Astrocyte of the spinal cord (primary cell): ENCODE measurements around the gene EVA1C.

ENCODE experiments used
- DNase-seq: peaks from one replicate; pipeline ENCODE4 v3.0.0; 2011; ENCODE audit warnings: low read depth, low spot score
- H3K4me3 ChIP-seq: 2 replicates; pipeline ENCODE4 v1.5.1; 2011; ENCODE audit warnings: low read depth, mild to moderate bottlenecking, low read length, moderate library complexity
- in situ Hi-C: cut with HindIII; loops from 2 replicates; pipeline ENCODE4 v1.10.0; 2017; ENCODE audit warnings: low sequenced_read_pairs
- TF ChIP-seq, protein P1 (sequence below): IDR thresholded peaks from 2 replicates; pipeline ENCODE4 v1.5.1; 2012; ENCODE audit warnings: low read depth, mild to moderate bottlenecking, low read length, inconsistent platforms

Gene EVA1C

DNA sequence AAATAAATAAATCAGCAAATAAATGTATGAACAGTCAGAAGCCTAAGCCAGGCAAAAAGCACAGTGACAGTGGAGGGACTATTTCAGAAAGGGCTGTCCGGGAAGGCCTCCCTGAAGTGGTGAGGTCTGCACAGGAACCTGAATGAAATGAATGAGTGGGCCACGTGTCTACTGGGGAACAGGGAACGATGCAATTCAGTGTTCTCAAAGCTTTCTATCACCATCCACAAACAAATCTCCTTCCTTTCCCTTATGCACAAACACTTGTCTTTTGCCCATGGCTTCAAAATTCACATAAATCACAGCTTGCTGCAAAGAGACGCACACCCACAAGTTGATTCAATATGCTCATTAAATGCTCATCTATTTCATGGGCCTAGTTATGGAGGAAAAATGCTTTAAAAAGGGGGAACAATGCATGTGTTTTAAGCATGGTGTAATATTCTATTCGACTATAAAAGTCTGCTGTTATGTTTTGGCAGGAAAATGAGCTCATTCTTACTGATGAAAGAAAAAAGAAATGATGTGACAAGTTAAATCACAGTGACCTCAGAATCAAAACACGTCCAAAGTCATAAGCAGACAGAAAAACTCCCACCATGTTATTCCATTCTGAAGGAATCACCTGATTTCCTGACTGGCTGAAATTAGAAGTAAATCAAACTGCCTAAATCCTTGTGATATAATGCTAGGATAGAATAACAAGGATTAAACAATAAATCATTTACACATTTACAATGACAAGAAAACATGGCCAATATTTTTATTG lies 41.3 kb upstream of the EVA1C start:
- no peak overlapping the region for H3K4me3 ChIP-seq
- TF ChIP-seq, protein P1, sequence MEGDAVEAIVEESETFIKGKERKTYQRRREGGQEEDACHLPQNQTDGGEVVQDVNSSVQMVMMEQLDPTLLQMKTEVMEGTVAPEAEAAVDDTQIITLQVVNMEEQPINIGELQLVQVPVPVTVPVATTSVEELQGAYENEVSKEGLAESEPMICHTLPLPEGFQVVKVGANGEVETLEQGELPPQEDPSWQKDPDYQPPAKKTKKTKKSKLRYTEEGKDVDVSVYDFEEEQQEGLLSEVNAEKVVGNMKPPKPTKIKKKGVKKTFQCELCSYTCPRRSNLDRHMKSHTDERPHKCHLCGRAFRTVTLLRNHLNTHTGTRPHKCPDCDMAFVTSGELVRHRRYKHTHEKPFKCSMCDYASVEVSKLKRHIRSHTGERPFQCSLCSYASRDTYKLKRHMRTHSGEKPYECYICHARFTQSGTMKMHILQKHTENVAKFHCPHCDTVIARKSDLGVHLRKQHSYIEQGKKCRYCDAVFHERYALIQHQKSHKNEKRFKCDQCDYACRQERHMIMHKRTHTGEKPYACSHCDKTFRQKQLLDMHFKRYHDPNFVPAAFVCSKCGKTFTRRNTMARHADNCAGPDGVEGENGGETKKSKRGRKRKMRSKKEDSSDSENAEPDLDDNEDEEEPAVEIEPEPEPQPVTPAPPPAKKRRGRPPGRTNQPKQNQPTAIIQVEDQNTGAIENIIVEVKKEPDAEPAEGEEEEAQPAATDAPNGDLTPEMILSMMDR: no peak
- peak; percentile 30 for DNase-seq
- in situ Hi-C loops: no loop called here

DNA sequence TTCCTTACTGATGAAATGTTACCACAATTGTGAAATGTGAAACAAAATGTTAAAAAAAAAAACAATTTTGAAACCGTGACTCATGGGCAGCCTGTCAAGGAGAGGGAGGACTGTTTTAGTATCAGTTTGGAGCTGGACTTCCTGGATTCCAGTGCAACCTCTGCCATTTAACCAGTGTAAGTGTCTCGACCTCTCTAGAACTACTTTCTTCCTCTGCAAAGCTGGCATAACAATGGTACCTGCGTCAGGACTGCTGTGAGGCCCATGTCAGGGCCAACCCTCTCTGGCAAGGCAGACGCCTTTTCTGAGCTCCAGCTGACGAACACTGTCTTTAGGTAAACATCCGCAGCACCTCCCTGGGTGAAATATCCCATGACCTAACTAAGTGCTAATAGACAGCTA lies 40.6 kb upstream of the EVA1C start:
- TF ChIP-seq, protein P1: no peak
- DNase-seq: peak; percentile 83
- in situ Hi-C loops: no loop called here
- H3K4me3 ChIP-seq: no peak overlapping the region

DNA sequence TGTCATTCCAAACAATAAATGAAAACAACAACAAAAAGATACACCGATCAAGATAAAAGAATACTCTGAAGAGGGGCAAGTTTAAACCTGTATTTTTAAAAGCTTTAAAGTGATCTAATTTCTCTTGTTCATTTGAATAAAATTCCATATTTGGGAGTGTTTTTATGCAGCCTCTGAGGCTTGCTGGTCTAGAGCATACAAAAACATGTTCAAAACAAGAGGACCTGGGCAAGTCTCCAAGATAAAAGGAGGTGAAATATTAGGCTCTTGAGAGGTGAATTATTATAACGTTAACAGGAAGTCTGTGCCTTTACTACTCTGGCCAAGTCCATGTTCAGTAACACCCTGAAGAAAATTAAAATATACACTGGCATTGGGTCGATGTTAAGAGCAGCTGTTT lies 39.8 kb upstream of the EVA1C start:
- in situ Hi-C loops: no loop called here
- TF ChIP-seq, protein P1: no peak
- peak; percentile 35 for DNase-seq
- H3K4me3 ChIP-seq: no peak overlapping the region

DNA sequence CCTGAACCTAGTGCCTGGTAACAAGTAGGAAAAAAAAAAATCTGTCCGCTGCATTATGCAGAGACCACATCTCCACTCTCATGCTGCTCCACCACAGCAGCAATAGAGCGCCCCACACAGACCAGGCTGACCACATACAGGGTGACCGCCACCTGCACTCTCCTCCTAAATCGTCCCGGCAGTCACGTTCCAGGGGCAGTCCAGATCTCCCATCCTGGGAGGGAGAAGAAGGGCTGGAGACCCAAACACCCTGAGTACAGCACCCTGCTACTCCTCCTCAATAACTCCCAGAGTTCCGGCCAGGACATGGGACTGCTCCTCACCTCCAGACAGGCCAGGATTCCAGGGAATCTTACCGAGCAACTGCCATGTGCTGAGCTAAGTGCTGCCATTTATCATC lies 35.0 kb upstream of the EVA1C start:
- no peak for DNase-seq
- in situ Hi-C loops: no loop called here
- TF ChIP-seq, protein P1: no peak
- H3K4me3 ChIP-seq: no peak overlapping the region

DNA sequence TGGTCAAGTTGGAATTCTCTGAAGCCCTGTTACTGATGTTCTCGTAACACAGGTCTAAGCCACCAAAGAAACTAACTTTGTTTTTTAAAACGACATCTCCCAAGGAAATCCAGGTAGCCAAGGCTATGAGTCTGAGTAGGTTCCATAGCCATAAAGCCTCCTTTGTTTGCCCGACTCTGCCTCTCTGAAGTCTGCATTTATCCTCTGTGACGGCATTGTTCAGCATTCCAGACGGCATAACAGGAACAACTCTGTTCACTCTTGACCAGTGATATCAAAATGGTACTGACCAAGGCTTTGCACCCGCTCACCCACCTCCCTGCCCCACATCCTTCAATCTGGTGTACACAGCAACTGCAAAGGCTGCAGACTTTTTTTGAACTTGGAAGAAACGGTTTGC lies 34.5 kb upstream of the EVA1C start:
- DNase-seq: no peak
- in situ Hi-C loops: no loop called here
- TF ChIP-seq, protein P1: no peak
- H3K4me3 ChIP-seq: no peak overlapping the region

DNA sequence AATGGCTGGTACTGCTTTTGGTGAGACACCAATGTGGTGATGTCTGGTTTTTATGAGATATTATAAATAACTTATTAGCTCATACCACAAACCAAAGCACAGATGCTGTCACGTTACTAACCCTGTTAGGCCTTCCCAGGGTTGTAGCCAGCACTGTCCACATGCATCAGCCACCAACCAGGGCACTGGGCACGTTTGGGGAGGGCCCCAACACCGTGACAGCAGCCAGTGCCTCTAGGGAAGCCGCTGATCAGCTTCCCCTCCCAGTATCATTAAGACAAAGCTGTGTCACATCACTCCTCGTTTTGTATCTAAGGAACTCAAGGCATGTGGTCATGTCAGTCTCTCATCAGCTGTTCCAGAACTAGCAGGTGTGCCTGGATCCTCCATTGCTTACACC lies 33.5 kb upstream of the EVA1C start:
- no peak overlapping the region for H3K4me3 ChIP-seq
- TF ChIP-seq, protein P1: no peak
- no peak for DNase-seq
- in situ Hi-C loops: no loop called here
